HepG2 (cell line): ENCODE data around the gene MED13L. TPM values are rescaled to one million over a fixed set of nuclear protein-coding genes. Genes with fewer than 3 reads are reported as not detected.

Source experiments
- ATAC-seq: fragments of 200-7000 bp; cut with Tn5 transposase; 3 replicates; pipeline ENCODE4 v1.9.1; 2020; ENCODE audit warnings: mild to moderate bottlenecking, moderate library complexity
- BruUV-seq: library from RNA; stranded (reverse); fragments of 400-500 nt; replicated peaks from 2 replicates; lab custom pipeline; 2021; lab: Mats Ljungman, UMichigan
- CTCF ChIA-PET: fragments of 300-600 bp; formaldehyde crosslinking; extraction: SDS; loops from one replicate; lab custom pipeline; 2021; ENCODE audit warnings: low total read pairs, inconsistent platforms, low intra/inter-chr PET ratio; lab: Yijun Ruan, JAX
- POLR2A ChIA-PET: fragments of 350-600 bp; sonication (Branson Sonifier 250); formaldehyde crosslinking; loops from one replicate; lab custom pipeline; 2020; ENCODE audit warnings: antibody characterized with exemption, inconsistent platforms; lab: Yijun Ruan, JAX
- DNase-seq: peaks from one replicate; pipeline ENCODE4 v3.0.0-alpha.2; 2015; ENCODE audit warnings: low spot score
- FAIRE-seq: peaks from 3 replicates; lab custom pipeline; 2011; peaks lifted over from hg19 to GRCh38; lab: Jason Lieb, UNC
- H2AFZ ChIP-seq: one replicate; pipeline ENCODE4 v1.6.1; 2011; ENCODE audit warnings: low read length, inconsistent platforms
- H3K27ac ChIP-seq: fragments of 300-600 bp; 3 replicates; pipeline ENCODE4 v1.8.0; 2011; ENCODE audit warnings: mixed run types, mild to moderate bottlenecking, mixed read lengths, low read length, inconsistent platforms; ENCODE audit not compliant: insufficient read depth; ENCODE audit errors: extremely low read length
- H3K27me3 ChIP-seq, 2 experiments: fragments of 200-600 bp in 1 of 2; 2 replicates in 1 of 2; 3 replicates in 1 of 2; pipeline versions ENCODE4 v1.6.0 to v1.8.0; 2011; ENCODE audit warnings: low read length in 2 of 2, mild to moderate bottlenecking in 2 of 2, moderate library complexity in 2 of 2, inconsistent platforms in 1 of 2; ENCODE audit not compliant: insufficient read depth in 2 of 2, control insufficient read depth in 1 of 2
- H3K36me3 ChIP-seq, 2 experiments: fragments of 200-600 bp in 1 of 2; replicated peaks in 1 of 2; 2 replicates in 1 of 2; 3 replicates in 1 of 2; pipeline versions ENCODE4 v1.5.1 to v1.8.0; 2011; ENCODE audit warnings: low read length in 2 of 2, inconsistent platforms in 1 of 2; ENCODE audit not compliant: insufficient read depth in 2 of 2, control insufficient read depth in 1 of 2
- H3K4me1 ChIP-seq: 2 replicates; pipeline ENCODE4 v1.5.1; 2012; ENCODE audit warnings: low read length, inconsistent platforms; ENCODE audit not compliant: insufficient read depth
- H3K4me2 ChIP-seq: 2 replicates; pipeline ENCODE4 v1.6.0; 2011; ENCODE audit warnings: low read depth, low read length, inconsistent platforms
- H3K4me3 ChIP-seq, 3 experiments: fragments of 200-600 bp in 1 of 3; sonication (generic), shearing (Covaris generic) in 1 of 3; replicated peaks in 1 of 3; 2 replicates each; pipeline ENCODE4 v1.5.1; 2011 to 2016; ENCODE audit warnings: low read length in 3 of 3, inconsistent platforms in 2 of 3, low read depth in 2 of 3, mild to moderate bottlenecking in 2 of 3, control low read depth in 1 of 3, mixed read lengths in 1 of 3; ENCODE audit not compliant: insufficient read depth in 1 of 3
- H3K79me2 ChIP-seq: one replicate; pipeline ENCODE4 v1.6.1; 2011; ENCODE audit warnings: low read length, inconsistent platforms; ENCODE audit not compliant: insufficient read depth
- H3K9ac ChIP-seq: 2 replicates; pipeline ENCODE4 v1.6.0; 2011; ENCODE audit warnings: mild to moderate bottlenecking, low read depth, low read length, inconsistent platforms; ENCODE audit not compliant: insufficient read depth
- H3K9me3 ChIP-seq: 2 replicates; pipeline ENCODE4 v1.5.1; 2012; ENCODE audit warnings: mild to moderate bottlenecking, low read length
- H4K20me1 ChIP-seq: 2 replicates; pipeline ENCODE4 v1.6.0; 2011; ENCODE audit warnings: inconsistent platforms, mild to moderate bottlenecking, low read length, moderate library complexity; ENCODE audit not compliant: insufficient read depth
- NFKBIZ ChIP-seq: IDR thresholded peaks from 2 replicates; pipeline ENCODE4 v1.6.1; 2018; ENCODE audit warnings: missing genetic modification reagents, missing compliant biosample characterization
- ONECUT2 ChIP-seq: sonication (generic); formaldehyde crosslinking; IDR thresholded peaks from 2 replicates; pipeline ENCODE4 v1.4.0; 2020; ENCODE audit warnings: missing genetic modification reagents
- SRSF9 ChIP-seq: fragments of 200-400 bp; formaldehyde crosslinking; IDR thresholded peaks from 2 replicates; pipeline ENCODE4 v1.6.1; 2018; ENCODE audit warnings: borderline replicate concordance, mild to moderate bottlenecking, low read depth, low read length; ENCODE audit not compliant: insufficient read depth, poor library complexity, severe bottlenecking
- ZBTB7B ChIP-seq: sonication (generic); formaldehyde crosslinking; IDR thresholded peaks from 2 replicates; pipeline ENCODE4 v1.4.0; 2020; ENCODE audit warnings: missing genetic modification reagents
- ZNF501 ChIP-seq: sonication (generic); formaldehyde crosslinking; IDR thresholded peaks from 2 replicates; pipeline ENCODE4 v1.5.1; 2020; ENCODE audit warnings: mild to moderate bottlenecking, moderate library complexity, missing genetic modification reagents
- ZNF562 ChIP-seq: sonication (generic); formaldehyde crosslinking; IDR thresholded peaks from 2 replicates; pipeline ENCODE4 v1.8.0; 2022; ENCODE audit warnings: missing genetic modification reagents, borderline replicate concordance
- WGBS: methylation state at CpG from one replicate; pipeline ENCODE4 v1.1.6; 2017; ENCODE audit warnings: low lambda C conversion rate; 5-methylcytosine and 5-hydroxymethylcytosine counted together
- in situ Hi-C: cut with HindIII; loops from 2 replicates; pipeline ENCODE4 v1.10.0; 2017; ENCODE audit warnings: low pct_unique_long_range_greater_than_20kb; ENCODE audit not compliant: extremely low pct_ligation_motif_present
- intact Hi-C: fragments of 100-400 bp; cut with micrococcal nuclease; formaldehyde crosslinking; loops from one replicate; pipeline ENCODE4 v1.10.0; 2022; ENCODE audit not compliant: unreplicated experiment
- polyA plus RNA-seq, 8 experiments: library from polyadenylated mRNA; depleted of rRNA in 3 of 8; stranded (reverse) in 7 of 8; unstranded in 1 of 8; fragments of >200 nt; fragmentation: Illumina TruSeq in 4 of 8; extraction: Trizol in 4 of 8; gene quantifications; 2 replicates each; pipeline versions ENCODE4 v1.2.1 to v1.2.3, GENCODE V29; 2011 to 2016; ENCODE audit warnings: low read depth in 4 of 8, missing spikeins in 1 of 8, mixed read lengths in 1 of 8; ENCODE audit not compliant: insufficient read depth in 1 of 8
- total RNA-seq, 5 experiments: library from RNA; depleted of rRNA; stranded (reverse); fragments of >200 nt; fragmentation: Illumina TruSeq; extraction: Trizol; gene quantifications; 2 replicates each; pipeline ENCODE4 v1.2.3, GENCODE V29; 2016; ENCODE audit warnings: low read depth in 1 of 5
- TF ChIP-seq, protein P1 (sequence below): sonication (generic); formaldehyde crosslinking; IDR thresholded peaks from 2 replicates; pipeline ENCODE4 v1.4.0; 2020; ENCODE audit warnings: mild to moderate bottlenecking, missing genetic modification reagents
- TF ChIP-seq, protein P2 (sequence below): IDR thresholded peaks from 2 replicates; pipeline ENCODE4 v1.6.1; 2018; ENCODE audit warnings: missing genetic modification reagents, mild to moderate bottlenecking, missing compliant biosample characterization
- TF ChIP-seq, protein P3 (sequence below): sonication (generic); formaldehyde crosslinking; IDR thresholded peaks from 2 replicates; pipeline ENCODE4 v1.4.0; 2020; ENCODE audit warnings: missing genetic modification reagents, borderline replicate concordance

Gene MED13L
- total and polyA plus RNA-seq, 2 of the 13 experiments (the other 11 are each of a cell fraction or from before 2014, with no cell fraction given) = 24.8 to 38.9 TPM

DNA sequence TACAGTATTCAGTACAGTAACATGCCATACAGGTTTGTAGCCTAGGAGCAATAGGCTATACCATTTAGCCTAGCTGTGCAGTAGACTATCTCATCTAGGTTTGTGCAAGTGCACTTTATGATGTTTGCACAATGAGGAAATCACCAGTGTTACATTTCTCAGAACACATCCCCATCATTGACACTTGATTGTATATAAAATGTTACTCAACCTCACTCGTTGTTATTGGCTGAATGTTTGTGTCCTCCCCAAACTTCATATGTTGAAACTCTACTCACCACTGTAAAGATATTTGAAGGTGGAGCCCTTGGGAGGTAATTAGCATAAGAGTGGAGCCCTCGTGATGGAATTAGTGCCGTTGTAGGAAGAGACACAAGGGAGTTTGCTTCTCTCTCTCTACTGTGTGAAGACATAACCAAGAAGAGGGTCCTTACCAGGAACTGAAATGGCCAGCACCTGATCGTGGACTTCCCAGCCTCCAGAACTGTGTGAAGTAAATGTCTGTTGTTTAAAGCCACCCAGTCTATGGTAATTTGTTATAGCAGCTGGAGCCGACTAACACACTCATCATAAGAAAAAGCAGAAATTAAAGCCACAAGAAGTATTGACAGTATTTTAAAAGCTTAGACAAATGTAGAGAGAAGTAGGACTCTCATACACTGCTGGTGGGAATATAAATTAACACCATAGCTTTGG, 3.2 kb upstream of the MED13L start (continued):
- TF ChIP-seq ZNF562 (CRISPR knock-in tag) (no peak), ONECUT2 (no peak), NFKBIZ (CRISPR knock-in tag) (no peak)

DNA sequence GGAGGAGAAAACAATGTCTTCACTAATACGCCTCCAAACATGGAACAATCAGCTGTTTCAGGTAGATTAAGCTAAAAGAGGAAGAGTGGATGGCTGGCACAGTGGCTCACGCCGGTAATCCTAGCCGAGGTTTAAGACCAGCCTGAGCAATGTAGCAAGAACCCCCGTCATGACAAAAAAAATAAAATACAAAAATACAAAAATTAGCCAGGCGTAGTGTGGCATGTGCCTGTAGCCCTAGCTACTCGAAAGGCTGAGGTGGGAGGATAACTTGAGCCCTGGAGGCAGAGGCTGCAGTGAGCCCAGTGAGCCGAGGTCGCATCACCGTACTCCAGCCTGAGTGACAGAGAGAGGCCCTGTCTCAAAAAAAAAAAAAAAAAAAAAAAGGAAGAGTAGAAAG, 1.2 kb upstream of the MED13L start:
- no peak for ATAC-seq
- no TSS peak for BruUV-seq
- H3K4me1 ChIP-seq = peaks cover 45% of the 10 kb centered on the region
- no peak overlapping the region for H3K9ac ChIP-seq
- intact Hi-C loops = no loop called here
- no peaks in the 10 kb centered on the region for H3K36me3 ChIP-seq
- H2AFZ ChIP-seq = no peak overlapping the region
- H3K27ac ChIP-seq = no peak overlapping the region
- peaks cover 31% of the 10 kb centered on the region for H3K79me2 ChIP-seq
- H3K9me3 ChIP-seq = no peaks in the 10 kb centered on the region
- 28% methylated on average over 10 of the region's 10 CpGs for WGBS
- H4K20me1 ChIP-seq = peaks cover 23% of the 10 kb centered on the region
- FAIRE-seq = no peak
- peaks cover 2 to 20% of the 10 kb centered on the region in 2 experiments; a peak in 4 of 5 replicates for H3K27me3 ChIP-seq
- DNase-seq = no peak
- H3K4me3 ChIP-seq = peak overlapping the region in 1 of 3 experiments; percentile 73; a peak in 2 of 6 replicates
- in situ Hi-C loops = loop anchor here (5.0 kb wide), 1 partner anchor 319 kb away; no protein-coding TSS in a partner anchor
- TF ChIP-seq ZBTB7B (CRISPR knock-in tag) (no peak), ZNF501 (CRISPR knock-in tag) (no peak), SRSF9 (no peak)
- TF ChIP-seq, protein P1, sequence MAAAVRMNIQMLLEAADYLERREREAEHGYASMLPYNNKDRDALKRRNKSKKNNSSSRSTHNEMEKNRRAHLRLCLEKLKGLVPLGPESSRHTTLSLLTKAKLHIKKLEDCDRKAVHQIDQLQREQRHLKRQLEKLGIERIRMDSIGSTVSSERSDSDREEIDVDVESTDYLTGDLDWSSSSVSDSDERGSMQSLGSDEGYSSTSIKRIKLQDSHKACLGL (CRISPR knock-in tag) = no peak
- TF ChIP-seq, protein P2, sequence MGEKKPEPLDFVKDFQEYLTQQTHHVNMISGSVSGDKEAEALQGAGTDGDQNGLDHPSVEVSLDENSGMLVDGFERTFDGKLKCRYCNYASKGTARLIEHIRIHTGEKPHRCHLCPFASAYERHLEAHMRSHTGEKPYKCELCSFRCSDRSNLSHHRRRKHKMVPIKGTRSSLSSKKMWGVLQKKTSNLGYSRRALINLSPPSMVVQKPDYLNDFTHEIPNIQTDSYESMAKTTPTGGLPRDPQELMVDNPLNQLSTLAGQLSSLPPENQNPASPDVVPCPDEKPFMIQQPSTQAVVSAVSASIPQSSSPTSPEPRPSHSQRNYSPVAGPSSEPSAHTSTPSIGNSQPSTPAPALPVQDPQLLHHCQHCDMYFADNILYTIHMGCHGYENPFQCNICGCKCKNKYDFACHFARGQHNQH (CRISPR knock-in tag) = no peak
- TF ChIP-seq, protein P3, sequence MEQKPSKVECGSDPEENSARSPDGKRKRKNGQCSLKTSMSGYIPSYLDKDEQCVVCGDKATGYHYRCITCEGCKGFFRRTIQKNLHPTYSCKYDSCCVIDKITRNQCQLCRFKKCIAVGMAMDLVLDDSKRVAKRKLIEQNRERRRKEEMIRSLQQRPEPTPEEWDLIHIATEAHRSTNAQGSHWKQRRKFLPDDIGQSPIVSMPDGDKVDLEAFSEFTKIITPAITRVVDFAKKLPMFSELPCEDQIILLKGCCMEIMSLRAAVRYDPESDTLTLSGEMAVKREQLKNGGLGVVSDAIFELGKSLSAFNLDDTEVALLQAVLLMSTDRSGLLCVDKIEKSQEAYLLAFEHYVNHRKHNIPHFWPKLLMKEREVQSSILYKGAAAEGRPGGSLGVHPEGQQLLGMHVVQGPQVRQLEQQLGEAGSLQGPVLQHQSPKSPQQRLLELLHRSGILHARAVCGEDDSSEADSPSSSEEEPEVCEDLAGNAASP (CRISPR knock-in tag) = no peak
- POLR2A ChIA-PET = no interaction called here
- CTCF ChIA-PET = no interaction called here
- H3K4me2 ChIP-seq = peak overlapping the region; percentile 72
